ENCODE measurements around the gene ACTN1.

DNA sequence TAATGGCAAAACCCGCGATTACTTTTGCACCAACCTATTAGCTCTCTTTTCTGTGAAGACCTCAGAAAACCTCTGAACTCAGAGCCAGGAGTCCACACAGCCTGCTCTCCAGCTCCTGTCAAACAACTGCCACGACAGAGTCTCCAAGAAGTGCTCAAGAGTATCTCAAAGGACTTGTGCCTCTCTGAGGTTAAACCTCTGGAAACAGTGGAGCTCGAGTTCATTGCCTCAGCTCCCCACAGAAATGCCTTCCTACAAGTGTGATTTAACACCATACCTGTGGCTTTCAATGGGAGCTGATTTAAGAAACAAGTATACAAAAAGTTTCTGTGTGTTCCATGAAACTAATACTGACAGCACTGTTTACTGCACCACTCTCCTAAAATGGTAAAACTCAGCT, 20.1 kb downstream of the ACTN1 start:
- TF ChIP-seq NFRKB (IDR thresholded peaks at IDR 0.05) (no peak), SP1 (IDR thresholded peaks at IDR 0.05) (no peak), ELF4 (IDR thresholded peaks at IDR 0.05) (no peak), SUZ12 (IDR thresholded peaks at IDR 0.05) (no peak), BHLHE40 (IDR thresholded peaks at IDR 0.05; ENCODE audit: borderline replicate concordance) (no peak), FOXK2 (IDR thresholded peaks at IDR 0.05) (no peak), FOXM1 (IDR thresholded peaks at IDR 0.05; ENCODE audit: borderline replicate concordance) (no peak), CTBP1 (IDR thresholded peaks at IDR 0.05; ENCODE audit: borderline replicate concordance) (no peak), ZNF384 (IDR thresholded peaks at IDR 0.05) (no peak), HDGF (IDR thresholded peaks at IDR 0.05; ENCODE audit: borderline replicate concordance) (no peak), FOXA1 (IDR thresholded peaks at IDR 0.05) (no peak)
- TF ChIP-seq, protein P1, sequence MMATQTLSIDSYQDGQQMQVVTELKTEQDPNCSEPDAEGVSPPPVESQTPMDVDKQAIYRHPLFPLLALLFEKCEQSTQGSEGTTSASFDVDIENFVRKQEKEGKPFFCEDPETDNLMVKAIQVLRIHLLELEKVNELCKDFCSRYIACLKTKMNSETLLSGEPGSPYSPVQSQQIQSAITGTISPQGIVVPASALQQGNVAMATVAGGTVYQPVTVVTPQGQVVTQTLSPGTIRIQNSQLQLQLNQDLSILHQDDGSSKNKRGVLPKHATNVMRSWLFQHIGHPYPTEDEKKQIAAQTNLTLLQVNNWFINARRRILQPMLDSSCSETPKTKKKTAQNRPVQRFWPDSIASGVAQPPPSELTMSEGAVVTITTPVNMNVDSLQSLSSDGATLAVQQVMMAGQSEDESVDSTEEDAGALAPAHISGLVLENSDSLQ (IDR thresholded peaks at IDR 0.05): no peak
